Esophagus muscularis mucosa (tissue), 4 donors: Measurements from ENCODE around the gene CRBN. TPM values are rescaled to one million over a fixed set of nuclear protein-coding genes. Genes with fewer than 3 reads are reported as not detected.

ENCODE experiments used
- DNase-seq: peaks from one replicate; pipeline ENCODE4 v3.0.0-alpha.2; 2017; ENCODE audit errors: extremely low spot score
- H3K27ac ChIP-seq, 4 donors: fragments of 200-600 bp; sonication (generic); replicated peaks in 1 of 4; 1 replicate in 3 of 4; 2 replicates in 1 of 4; pipeline ENCODE4 v1.5.1; 2016 to 2019; ENCODE audit warnings: mild to moderate bottlenecking in 1 of 4
- H3K27me3 ChIP-seq, 4 donors: fragments of 200-600 bp; sonication (generic); one replicate each; pipeline versions ENCODE4 v1.5.1 to v1.6.0; 2016 to 2019
- H3K36me3 ChIP-seq, 4 donors: fragments of 200-600 bp; sonication (generic); one replicate each; pipeline ENCODE4 v1.5.1; 2016 to 2019
- H3K4me1 ChIP-seq, 4 donors: fragments of 200-600 bp; sonication (generic); one replicate each; pipeline ENCODE4 v1.5.1; 2016 to 2019
- H3K4me3 ChIP-seq, 4 donors: fragments of 200-600 bp; sonication (generic); 1 replicate in 2 of 4; 2 replicates in 2 of 4; pipeline ENCODE4 v1.5.1; 2016 to 2019; ENCODE audit warnings: mild to moderate bottlenecking in 4 of 4, moderate library complexity in 1 of 4
- H3K9me3 ChIP-seq, 4 donors: fragments of 200-600 bp; sonication (generic); 1 replicate in 3 of 4; 2 replicates in 1 of 4; pipeline ENCODE4 v1.5.1; 2016 to 2019
- EP300 ChIP-seq: sonication (generic); formaldehyde crosslinking; IDR thresholded peaks from one replicate; pipeline ENCODE4 v1.6.1; 2017; ENCODE audit warnings: antibody characterized with exemption
- POLR2A ChIP-seq: fragments of 450-650 bp; IDR thresholded peaks from one replicate; pipeline ENCODE4 v1.6.1; 2017; ENCODE audit warnings: antibody characterized with exemption, moderate library complexity, mild to moderate bottlenecking, low read depth
- POLR2AphosphoS5 ChIP-seq, 2 donors: sonication (generic); formaldehyde crosslinking; IDR thresholded peaks; one replicate each; pipeline ENCODE4 v1.6.1; 2017; ENCODE audit warnings: antibody characterized with exemption in 2 of 2
- WGBS: methylation state at CpG from one replicate; pipeline ENCODE4 v1.1.5; 2018; 5-methylcytosine and 5-hydroxymethylcytosine counted together
- intact Hi-C: fragments of 100-400 bp; cut with DNase I; formaldehyde crosslinking; loops from one replicate; pipeline ENCODE4 v1.15.1; 2023
- total RNA-seq, 4 donors: library from RNA; depleted of rRNA; stranded (reverse); fragments of >200 nt; gene quantifications; one replicate each; pipeline versions ENCODE4 v1.1.0 to v1.2.1, GENCODE V29; 2016
- TF ChIP-seq, protein P1 (sequence below), 3 experiments: fragments of 200-600 bp in 2 of 3; fragments of 450-650 bp in 1 of 3; sonication (generic) in 2 of 3; IDR thresholded peaks; one replicate each; pipeline ENCODE4 v1.5.1; 2017 to 2019; ENCODE audit warnings: antibody characterized with exemption in 3 of 3, mild to moderate bottlenecking in 2 of 3, moderate library complexity in 1 of 3

CRBN gene
- total RNA-seq, 4 donors from 2014 or later: 46.5 to 109 (median 85.0) TPM

DNA sequence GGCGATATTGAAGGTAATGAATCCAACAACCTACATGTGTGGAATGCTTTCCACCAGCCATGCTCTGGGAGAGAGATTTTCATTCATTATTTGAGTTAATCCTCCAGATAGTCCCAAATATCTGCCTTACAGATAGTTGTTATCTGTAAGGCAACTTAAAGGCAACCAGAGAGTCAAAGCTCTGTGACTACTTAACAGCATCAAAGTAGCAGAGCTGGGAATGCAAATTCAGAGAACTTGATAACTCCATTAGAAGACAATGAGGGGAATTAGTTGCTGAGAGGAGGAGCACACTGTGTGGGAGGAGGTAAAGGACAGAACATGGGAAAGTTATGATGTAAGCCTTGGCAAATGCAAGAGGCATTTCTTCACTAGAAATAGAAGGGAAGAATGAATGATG lies 10.5 kb upstream of the CRBN start:
- no peaks in the 10 kb centered on the region for H3K36me3 ChIP-seq
- H3K27ac ChIP-seq: no peak overlapping the region
- 82% methylated on average over 1 of the region's 1 CpG for WGBS
- no peak for DNase-seq
- TF ChIP-seq, protein P1, sequence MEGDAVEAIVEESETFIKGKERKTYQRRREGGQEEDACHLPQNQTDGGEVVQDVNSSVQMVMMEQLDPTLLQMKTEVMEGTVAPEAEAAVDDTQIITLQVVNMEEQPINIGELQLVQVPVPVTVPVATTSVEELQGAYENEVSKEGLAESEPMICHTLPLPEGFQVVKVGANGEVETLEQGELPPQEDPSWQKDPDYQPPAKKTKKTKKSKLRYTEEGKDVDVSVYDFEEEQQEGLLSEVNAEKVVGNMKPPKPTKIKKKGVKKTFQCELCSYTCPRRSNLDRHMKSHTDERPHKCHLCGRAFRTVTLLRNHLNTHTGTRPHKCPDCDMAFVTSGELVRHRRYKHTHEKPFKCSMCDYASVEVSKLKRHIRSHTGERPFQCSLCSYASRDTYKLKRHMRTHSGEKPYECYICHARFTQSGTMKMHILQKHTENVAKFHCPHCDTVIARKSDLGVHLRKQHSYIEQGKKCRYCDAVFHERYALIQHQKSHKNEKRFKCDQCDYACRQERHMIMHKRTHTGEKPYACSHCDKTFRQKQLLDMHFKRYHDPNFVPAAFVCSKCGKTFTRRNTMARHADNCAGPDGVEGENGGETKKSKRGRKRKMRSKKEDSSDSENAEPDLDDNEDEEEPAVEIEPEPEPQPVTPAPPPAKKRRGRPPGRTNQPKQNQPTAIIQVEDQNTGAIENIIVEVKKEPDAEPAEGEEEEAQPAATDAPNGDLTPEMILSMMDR (IDR thresholded peaks at IDR 0.05): no peak
- TF ChIP-seq POLR2A (no peak), EP300 (no peak), POLR2AphosphoS5 (IDR thresholded peaks at IDR 0.05) (no peak)
- H3K9me3 ChIP-seq: peaks cover 0 to 15% (median 3%) of the 10 kb centered on the region in 4 donors
- H3K4me3 ChIP-seq: no peak overlapping the region
- intact Hi-C loops: no loop called here
- no peaks in the 10 kb centered on the region for H3K4me1 ChIP-seq
- no peaks in the 10 kb centered on the region for H3K27me3 ChIP-seq

DNA sequence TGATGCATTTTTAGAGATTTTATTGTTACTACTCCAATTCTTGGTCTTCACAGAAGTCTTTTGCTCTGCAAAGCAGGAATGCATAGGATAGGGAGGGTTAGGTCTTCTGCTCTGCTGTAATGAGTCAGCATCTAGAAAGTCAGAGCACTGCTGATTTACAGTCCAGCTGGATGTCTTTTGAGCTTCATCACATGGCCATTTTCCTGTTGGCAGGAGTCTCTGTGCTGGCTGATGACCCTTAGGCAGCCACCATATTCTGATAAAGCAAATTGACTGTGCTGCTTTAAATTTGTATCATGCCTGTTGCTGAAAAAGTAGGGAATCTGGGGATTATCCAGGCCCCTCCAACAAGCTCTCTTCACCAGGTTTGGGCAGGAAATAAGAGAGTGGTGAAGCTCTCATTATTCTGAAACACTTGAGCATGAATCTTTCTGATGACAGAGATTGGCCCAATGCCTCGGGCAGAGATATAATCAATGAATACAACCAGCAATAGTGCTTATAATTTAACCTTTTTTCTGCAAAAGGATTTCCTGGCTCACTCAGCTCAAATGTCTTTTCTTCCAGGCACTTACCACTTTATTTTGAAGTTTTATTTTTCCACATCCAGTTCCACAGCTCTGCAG lies 9.7 kb upstream of the CRBN start:
- Histone ChIP-seq H3K27ac (no peak overlapping the region), H3K27me3 (no peaks in the 10 kb centered on the region), H3K36me3 (no peaks in the 10 kb centered on the region), H3K4me3 (no peak overlapping the region), H3K4me1 (no peaks in the 10 kb centered on the region), H3K9me3 (peaks cover 0 to 15% (median 3%) of the 10 kb centered on the region in 4 donors)
- intact Hi-C loops: no loop called here
- TF ChIP-seq EP300 (no peak), POLR2A (no peak), POLR2AphosphoS5 (IDR thresholded peaks at IDR 0.05) (no peak)
- TF ChIP-seq, protein P1 (IDR thresholded peaks at IDR 0.05): no peak
- 53% methylated on average over 1 of the region's 1 CpG for WGBS
- DNase-seq: no peak

DNA sequence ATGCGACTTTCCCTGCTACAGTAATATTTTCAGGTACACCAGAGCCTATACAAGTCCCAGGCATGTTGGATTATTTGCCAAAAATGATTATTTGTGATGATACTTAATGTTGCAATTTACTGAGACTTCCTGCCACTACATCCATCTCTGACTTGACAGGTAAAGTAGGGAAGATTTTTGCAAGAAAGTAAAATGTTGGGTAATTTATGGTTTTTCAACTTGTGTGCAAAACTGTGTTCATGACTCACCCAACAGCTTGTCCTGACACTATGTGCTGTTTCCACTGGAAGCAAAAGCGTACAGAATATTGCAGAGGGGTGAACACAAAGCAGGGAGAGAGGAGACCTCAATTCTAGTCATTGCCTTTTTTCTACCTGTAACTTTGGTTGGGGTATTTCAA lies 5.4 kb upstream of the CRBN start:
- 58% methylated on average over 2 of the region's 2 CpGs for WGBS
- H3K4me3 ChIP-seq: no peak overlapping the region
- H3K27me3 ChIP-seq: no peaks in the 10 kb centered on the region
- H3K4me1 ChIP-seq: peaks cover 0 to 2% (median under 1%) of the 10 kb centered on the region in 4 donors
- no peak for TF ChIP-seq POLR2AphosphoS5 (IDR thresholded peaks at IDR 0.05)
- no peak for TF ChIP-seq POLR2A
- no peak for TF ChIP-seq EP300
- TF ChIP-seq, protein P1 (IDR thresholded peaks at IDR 0.05): no peak
- H3K36me3 ChIP-seq: no peaks in the 10 kb centered on the region
- no peak for DNase-seq
- intact Hi-C loops: no loop called here
- H3K27ac ChIP-seq: no peak overlapping the region
- peaks cover 0 to 15% (median 3%) of the 10 kb centered on the region in 4 donors for H3K9me3 ChIP-seq

DNA sequence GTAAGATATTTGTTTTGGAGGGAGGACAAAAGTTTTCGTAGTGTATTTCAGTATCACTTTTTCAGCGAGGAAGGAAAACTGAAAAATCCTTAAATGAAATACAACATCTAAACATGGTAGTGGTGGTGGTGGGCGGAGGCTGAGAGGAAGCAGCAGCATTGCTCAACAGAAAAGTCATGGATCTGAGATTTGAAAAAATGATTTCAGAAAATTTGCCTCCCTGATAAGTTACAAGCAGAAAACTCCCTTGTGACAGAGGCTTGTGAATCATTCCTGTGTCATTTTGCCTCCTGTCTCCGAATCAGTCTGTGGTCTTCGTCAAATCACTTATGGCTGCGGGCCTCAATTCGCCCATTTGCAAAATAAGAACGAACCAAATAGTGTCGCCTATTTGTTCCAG lies 965 bp upstream of the CRBN start:
- intact Hi-C loops: no loop called here
- 78% methylated on average over 9 of the region's 9 CpGs for WGBS
- TF ChIP-seq, protein P1 (IDR thresholded peaks at IDR 0.05): no peak
- TF ChIP-seq POLR2A (no peak), EP300 (no peak), POLR2AphosphoS5 (IDR thresholded peaks at IDR 0.05) (no peak)
- Histone ChIP-seq H3K27me3 (no peaks in the 10 kb centered on the region), H3K36me3 (peaks cover 0 to 11% (median 3%) of the 10 kb centered on the region in 4 donors), H3K4me3 (no peak overlapping the region), H3K9me3 (no peaks in the 10 kb centered on the region), H3K4me1 (peaks cover 28 to 39% (median 35%) of the 10 kb centered on the region in 4 donors), H3K27ac (no peak overlapping the region)
- DNase-seq: no peak
